Panc1 (cell line): Measurements from ENCODE around the gene A4GNT. TPM values are rescaled to one million over a fixed set of nuclear protein-coding genes. Genes with fewer than 3 reads are reported as not detected.

Source experiments
- ATAC-seq: fragments of 200-7000 bp; cut with Tn5 transposase; 2 replicates; pipeline ENCODE4 v1.9.1; 2020; ENCODE audit warnings: mild to moderate bottlenecking, moderate library complexity
- BruUV-seq: library from RNA; stranded (reverse); fragments of 400-500 nt; replicated peaks from 2 replicates; lab custom pipeline; 2021; lab: Mats Ljungman, UMichigan
- CTCF ChIA-PET: fragments of 300-600 bp; sonication (Branson Sonifier 250); formaldehyde crosslinking; loops from one replicate; lab custom pipeline; 2022; ENCODE audit warnings: antibody characterized with exemption; lab: Charles Lee
- POLR2A ChIA-PET: fragments of 300-600 bp; sonication (Branson Sonifier 250); formaldehyde crosslinking; loops from one replicate; lab custom pipeline; 2022; ENCODE audit warnings: antibody characterized with exemption; lab: Charles Lee
- DNase-seq: peaks from one replicate; pipeline ENCODE4 v3.0.0-alpha.2; 2010; ENCODE audit warnings: low read depth, low spot score
- H3K27ac ChIP-seq: 2 replicates; pipeline ENCODE4 v1.5.1; 2011; ENCODE audit warnings: mild to moderate bottlenecking, low read length, inconsistent platforms
- H3K27me3 ChIP-seq: fragments of 200-500 bp; sonication (Bioruptor generic); 2 replicates; pipeline ENCODE4 v1.6.0; 2014; ENCODE audit warnings: low read length, inconsistent platforms; ENCODE audit not compliant: control insufficient read depth, insufficient read depth
- H3K36me3 ChIP-seq: fragments of 200-500 bp; sonication (Bioruptor generic); 2 replicates; pipeline ENCODE4 v1.5.1; 2014; ENCODE audit warnings: inconsistent platforms, mild to moderate bottlenecking, low read length, moderate library complexity; ENCODE audit not compliant: control insufficient read depth, insufficient read depth
- H3K4me1 ChIP-seq: 2 replicates; pipeline ENCODE4 v1.5.1; 2011; ENCODE audit warnings: inconsistent platforms, mild to moderate bottlenecking, low read length, moderate library complexity; ENCODE audit not compliant: control insufficient read depth, insufficient read depth
- H3K4me3 ChIP-seq, 2 experiments: 2 replicates each; pipeline ENCODE4 v1.5.1; 2011 to 2012; ENCODE audit warnings: low read depth in 2 of 2, low read length in 2 of 2, mild to moderate bottlenecking in 2 of 2, inconsistent platforms in 1 of 2, moderate library complexity in 1 of 2
- H3K9me3 ChIP-seq: fragments of 200-500 bp; sonication (Bioruptor generic); 2 replicates; pipeline ENCODE4 v1.5.1; 2014; ENCODE audit warnings: low read depth, mild to moderate bottlenecking, inconsistent platforms, low read length, moderate library complexity; ENCODE audit not compliant: control insufficient read depth, insufficient read depth
- CTCF ChIP-seq: fragments of 450-650 bp; IDR thresholded peaks from 2 replicates; pipeline ENCODE4 v1.5.1; 2017; ENCODE audit warnings: mild to moderate bottlenecking
- POLR2AphosphoS5 ChIP-seq: IDR thresholded peaks from 2 replicates; pipeline ENCODE4 v1.6.1; 2012; ENCODE audit warnings: mild to moderate bottlenecking, low read depth, low read length, moderate library complexity
- SIN3A ChIP-seq: IDR thresholded peaks from 2 replicates; pipeline ENCODE4 v1.6.1; 2012; ENCODE audit warnings: low read depth, mild to moderate bottlenecking, low read length, moderate library complexity, borderline replicate concordance; ENCODE audit not compliant: insufficient read depth
- TCF7L2 ChIP-seq: IDR thresholded peaks from 2 replicates; pipeline ENCODE4 v1.6.1; 2011; ENCODE audit warnings: mild to moderate bottlenecking, low read depth, low read length, inconsistent platforms
- in situ Hi-C: cut with HindIII; loops from 2 replicates; pipeline ENCODE4 v1.10.0; 2016; ENCODE audit warnings: low sequenced_read_pairs, low pct_unique_long_range_greater_than_20kb
- intact Hi-C: fragments of 100-400 bp; cut with micrococcal nuclease; formaldehyde crosslinking; loops from one replicate; pipeline ENCODE4 v1.10.0; 2022; ENCODE audit not compliant: unreplicated experiment
- total RNA-seq: library from RNA; stranded (reverse); gene quantifications from one replicate; pipeline ENCODE4 v1.2.1, GENCODE V29; 2021; ENCODE audit not compliant: unreplicated experiment
- TF ChIP-seq, protein P1 (sequence below), 2 experiments: IDR thresholded peaks; 2 replicates each; pipeline ENCODE4 v1.6.1; 2011 to 2012; ENCODE audit warnings: low read depth in 2 of 2, control low read depth in 1 of 2, low read length in 1 of 2, mild to moderate bottlenecking in 1 of 2, moderate library complexity in 1 of 2; ENCODE audit not compliant: insufficient read depth in 1 of 2

A4GNT gene
- total RNA-seq, 1 experiment from 2014 or later, result not detected

DNA sequence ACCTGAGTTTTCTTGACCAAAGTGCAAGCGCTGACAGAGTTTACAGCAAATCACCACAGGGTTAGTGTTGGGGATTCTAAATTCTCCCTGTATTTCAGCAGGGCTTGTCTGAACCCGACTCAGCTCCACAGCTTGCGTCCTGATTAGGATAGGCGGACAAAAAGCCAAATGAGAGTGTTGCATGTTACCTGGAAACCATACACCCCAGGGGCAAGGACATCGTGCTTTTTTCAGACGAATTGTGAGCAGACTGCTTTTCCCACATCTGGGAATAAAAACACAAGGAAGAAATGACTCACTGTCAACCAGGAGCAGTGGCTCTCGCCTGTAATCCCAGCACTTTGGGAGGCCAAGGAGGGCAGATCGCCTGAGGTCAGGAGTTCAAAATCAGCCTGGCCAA is 19.8 kb downstream of the A4GNT start:
- no peaks in the 10 kb centered on the region; the same call in 1 of the 2 replicates for H3K36me3 ChIP-seq
- no TSS peak for BruUV-seq
- H3K4me3 ChIP-seq, result no peak overlapping the region
- H3K27ac ChIP-seq, result no peak overlapping the region
- POLR2A ChIA-PET, result no interaction called here
- intact Hi-C loops, result no loop called here
- H3K4me1 ChIP-seq, result peaks cover 9% of the 10 kb centered on the region
- in situ Hi-C loops, result no loop called here
- H3K9me3 ChIP-seq, result no peaks in the 10 kb centered on the region
- no peak for DNase-seq
- ATAC-seq, result no peak
- no peaks in the 10 kb centered on the region for H3K27me3 ChIP-seq
- CTCF ChIA-PET, result interaction anchor here (0.5 kb wide), 1 partner anchor 63 kb away, joined by 4 read pairs; no protein-coding TSS in a partner anchor
- TF ChIP-seq, protein P1, sequence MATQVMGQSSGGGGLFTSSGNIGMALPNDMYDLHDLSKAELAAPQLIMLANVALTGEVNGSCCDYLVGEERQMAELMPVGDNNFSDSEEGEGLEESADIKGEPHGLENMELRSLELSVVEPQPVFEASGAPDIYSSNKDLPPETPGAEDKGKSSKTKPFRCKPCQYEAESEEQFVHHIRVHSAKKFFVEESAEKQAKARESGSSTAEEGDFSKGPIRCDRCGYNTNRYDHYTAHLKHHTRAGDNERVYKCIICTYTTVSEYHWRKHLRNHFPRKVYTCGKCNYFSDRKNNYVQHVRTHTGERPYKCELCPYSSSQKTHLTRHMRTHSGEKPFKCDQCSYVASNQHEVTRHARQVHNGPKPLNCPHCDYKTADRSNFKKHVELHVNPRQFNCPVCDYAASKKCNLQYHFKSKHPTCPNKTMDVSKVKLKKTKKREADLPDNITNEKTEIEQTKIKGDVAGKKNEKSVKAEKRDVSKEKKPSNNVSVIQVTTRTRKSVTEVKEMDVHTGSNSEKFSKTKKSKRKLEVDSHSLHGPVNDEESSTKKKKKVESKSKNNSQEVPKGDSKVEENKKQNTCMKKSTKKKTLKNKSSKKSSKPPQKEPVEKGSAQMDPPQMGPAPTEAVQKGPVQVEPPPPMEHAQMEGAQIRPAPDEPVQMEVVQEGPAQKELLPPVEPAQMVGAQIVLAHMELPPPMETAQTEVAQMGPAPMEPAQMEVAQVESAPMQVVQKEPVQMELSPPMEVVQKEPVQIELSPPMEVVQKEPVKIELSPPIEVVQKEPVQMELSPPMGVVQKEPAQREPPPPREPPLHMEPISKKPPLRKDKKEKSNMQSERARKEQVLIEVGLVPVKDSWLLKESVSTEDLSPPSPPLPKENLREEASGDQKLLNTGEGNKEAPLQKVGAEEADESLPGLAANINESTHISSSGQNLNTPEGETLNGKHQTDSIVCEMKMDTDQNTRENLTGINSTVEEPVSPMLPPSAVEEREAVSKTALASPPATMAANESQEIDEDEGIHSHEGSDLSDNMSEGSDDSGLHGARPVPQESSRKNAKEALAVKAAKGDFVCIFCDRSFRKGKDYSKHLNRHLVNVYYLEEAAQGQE (IDR thresholded peaks at IDR 0.05; ENCODE audit: insufficient read depth in 1 of 2, low read depth in 2 of 2, low read length in 1 of 2), result no peak
- no peak for TF ChIP-seq SIN3A
- TF ChIP-seq TCF7L2, result no peak

DNA sequence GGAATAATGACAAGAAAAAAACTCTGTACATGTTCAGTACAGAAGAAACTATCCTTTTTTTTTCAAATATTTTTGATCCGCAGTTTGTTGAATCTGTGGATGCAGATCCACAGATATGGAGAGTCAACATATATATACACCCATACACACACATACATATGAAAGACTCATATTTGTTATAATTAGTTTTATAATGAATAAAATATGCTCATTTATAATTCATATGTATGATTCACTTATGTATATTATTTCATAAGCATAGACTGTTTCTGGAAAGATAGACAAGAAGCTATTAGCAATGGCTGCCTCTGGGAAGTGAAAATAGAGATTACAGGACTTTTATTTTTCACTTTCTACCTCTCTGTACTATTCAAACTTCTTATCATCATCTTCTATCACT is 26.6 kb downstream of the A4GNT start:
- no peaks in the 10 kb centered on the region for H3K36me3 ChIP-seq
- no peak overlapping the region for H3K4me3 ChIP-seq
- ChIA-PET POLR2A (no interaction called here), CTCF (interaction anchor here (0.6 to 0.8 kb wide), 2 partner anchors 19 to 89 kb away, joined by 4 to 9 read pairs; no protein-coding TSS in a partner anchor)
- no peak for ATAC-seq
- H3K27me3 ChIP-seq, result no peaks in the 10 kb centered on the region
- in situ Hi-C loops (no loop called here), intact Hi-C loops (no loop called here)
- no TSS peak for BruUV-seq
- no peak overlapping the region for H3K27ac ChIP-seq
- TF ChIP-seq POLR2AphosphoS5 (no peak), SIN3A (no peak), CTCF (no peak), TCF7L2 (no peak)
- TF ChIP-seq, protein P1 (IDR thresholded peaks at IDR 0.05; ENCODE audit: insufficient read depth in 1 of 2, low read depth in 2 of 2, low read length in 1 of 2), result no peak
- H3K4me1 ChIP-seq, result no peaks in the 10 kb centered on the region
- no peaks in the 10 kb centered on the region for H3K9me3 ChIP-seq
- DNase-seq, result no peak
